GM10266 (cell line): Measurements from ENCODE around the gene HIC1.
A peak's percentile ranks its signal among the peaks of the same experiment; 100 is the strongest.
"Not testable (repeated sequence)": the region's sequence is repeated elsewhere in the genome, so short reads cannot be mapped to it uniquely, and the experiment has no call there.

Experiments
- DNase-seq: peaks from one replicate; pipeline ENCODE4 v3.0.0; 2012; ENCODE audit errors: extremely low spot score
- CTCF ChIP-seq: IDR thresholded peaks from 2 replicates; pipeline ENCODE4 v1.5.1; 2012; ENCODE audit warnings: mild to moderate bottlenecking, low read depth; ENCODE audit not compliant: control insufficient read depth, insufficient read depth; ENCODE audit errors: missing control alignments

HIC1 gene

GRCh38 chr17:2054512-2055291 is at the start of gene HIC1:
Gene HIC1, plus strand, starts transcription at chr17:2055103. Its CDS starts 1,588 bp downstream, at chr17:2056691.
- DNase-seq: peak; percentile 92
- TF ChIP-seq CTCF: peak; percentile 93

GRCh38 chr17:2008332-2009126 is 46.4 kb upstream of the HIC1 start:
- no peak for TF ChIP-seq CTCF
- DNase-seq: no peak

- no peak for DNase-seq
- TF ChIP-seq CTCF: no peak
These were observed 45.2 kb upstream of the HIC1 start for GRCh38 chr17:2009737-2010136.

- TF ChIP-seq CTCF: no peak
- DNase-seq: no peak
These were observed 43.2 kb upstream of the HIC1 start for GRCh38 chr17:2011411-2012371.

- TF ChIP-seq CTCF: no peak
- DNase-seq: no peak
These were observed 42.4 kb upstream of the HIC1 start for GRCh38 chr17:2012499-2012898.

- DNase-seq: not testable (repeated sequence)
These were observed 41.5 kb upstream of the HIC1 start for GRCh38 chr17:2013220-2013993.

- no peak for TF ChIP-seq CTCF
- no peak for DNase-seq
These were observed 40.9 kb upstream of the HIC1 start for GRCh38 chr17:2013994-2014317.
